HL-60/S4 treated with retinoic acid at 250 ng/mL for 4 days and 3 days (cell line): ENCODE results near the gene PCCB.
"Not testable (repeated sequence)": the region's sequence is repeated elsewhere in the genome, so short reads cannot be mapped to it uniquely, and the experiment has no call there.

ENCODE experiments used
- in situ Hi-C: fragments of 300-500 bp; cut with MboI; formaldehyde crosslinking; loops from 2 replicates; pipeline ENCODE4 v1.7.0; 2022; ENCODE audit warnings: low sequenced_read_pairs

The PCCB gene

DNA sequence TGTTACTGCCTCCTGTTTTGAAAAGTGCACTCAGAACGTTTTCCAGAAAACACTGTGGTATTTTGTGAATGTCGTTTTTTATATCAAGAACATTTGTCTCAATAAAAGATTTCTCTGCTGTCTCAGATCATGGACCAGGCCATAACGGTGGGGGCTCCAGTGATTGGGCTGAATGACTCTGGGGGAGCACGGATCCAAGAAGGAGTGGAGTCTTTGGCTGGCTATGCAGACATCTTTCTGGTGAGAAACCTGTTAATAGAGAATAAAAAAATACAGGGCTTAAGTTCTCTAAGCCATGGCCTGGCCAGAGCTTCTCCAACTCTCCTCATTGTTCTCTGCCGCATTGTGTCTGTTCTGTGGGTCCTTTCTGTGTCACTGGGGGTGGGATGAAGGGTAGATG is 11.7 kb downstream of the PCCB start:
- in situ Hi-C loops, result no loop called here

DNA sequence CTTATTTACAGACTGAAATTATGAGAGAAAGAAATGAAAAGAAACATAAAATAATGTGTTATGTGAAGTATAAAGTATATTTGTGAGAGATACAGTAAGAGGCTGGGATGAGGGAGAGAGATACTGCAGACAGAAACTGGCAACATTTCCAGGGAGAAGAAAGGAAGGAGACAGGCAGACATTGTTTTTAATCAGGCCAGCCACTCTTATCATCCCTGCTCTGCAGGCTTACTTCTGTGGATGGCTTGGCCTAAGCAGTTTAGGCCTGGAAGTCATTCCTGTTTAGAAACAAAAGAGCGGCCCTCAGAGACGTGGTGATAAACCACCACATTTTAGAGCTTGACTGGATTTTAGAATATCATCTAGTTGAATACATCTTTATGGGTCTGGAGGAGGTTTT is 12.4 kb downstream of the PCCB start:
- in situ Hi-C loops, result no loop called here

DNA sequence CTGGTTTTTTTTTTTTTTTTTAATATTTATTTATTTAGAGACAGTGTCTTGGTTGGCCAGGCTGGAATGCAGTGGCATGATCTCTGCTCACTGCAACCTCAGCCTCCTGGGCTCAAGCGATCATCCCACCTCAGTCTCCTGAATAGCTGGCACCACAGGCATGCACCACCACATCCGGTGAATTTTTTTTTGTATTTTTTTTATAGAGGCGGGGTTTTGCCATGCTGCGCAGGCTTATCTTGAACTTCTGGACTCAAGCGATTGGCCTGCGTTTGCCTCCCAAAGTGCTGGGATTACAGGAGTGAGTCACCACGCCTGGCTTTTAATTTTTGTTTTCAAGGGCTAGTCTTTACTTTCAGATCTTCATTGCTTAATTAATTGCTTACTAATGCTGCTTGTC is 13.1 kb downstream of the PCCB start:
- in situ Hi-C loops, result no loop called here

DNA sequence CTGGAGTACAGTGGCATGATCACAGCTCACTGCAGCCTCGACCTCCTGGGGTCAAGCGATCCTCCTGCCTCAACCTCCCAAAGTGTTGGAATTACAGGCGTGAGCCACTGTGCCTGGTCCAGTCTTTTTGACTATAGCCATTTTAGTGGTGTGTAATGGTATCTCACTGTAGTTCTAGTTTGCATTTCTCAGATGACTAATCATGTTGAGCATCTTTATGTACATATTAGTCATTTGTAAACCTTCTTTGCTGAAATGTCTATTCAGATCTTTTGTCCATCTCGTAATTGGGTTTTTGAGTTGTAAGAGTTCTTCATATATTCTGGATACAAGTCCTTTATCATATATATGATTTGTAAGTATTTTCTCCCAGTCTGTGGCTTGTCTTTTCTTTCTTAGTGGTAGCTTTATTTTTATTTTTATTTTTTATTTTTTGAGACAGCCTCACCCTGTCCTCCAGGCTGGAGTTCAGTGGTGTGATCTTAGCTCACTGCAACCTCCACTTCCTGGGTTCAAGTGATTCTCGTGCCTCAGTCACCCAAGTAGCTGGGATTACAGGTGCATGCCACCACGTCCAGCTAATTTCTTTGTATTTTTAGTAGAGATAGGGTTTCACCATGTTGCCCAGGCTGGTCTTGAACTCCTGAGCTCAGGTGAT is 16.5 kb downstream of the PCCB start:
- in situ Hi-C loops, result not testable (repeated sequence)

DNA sequence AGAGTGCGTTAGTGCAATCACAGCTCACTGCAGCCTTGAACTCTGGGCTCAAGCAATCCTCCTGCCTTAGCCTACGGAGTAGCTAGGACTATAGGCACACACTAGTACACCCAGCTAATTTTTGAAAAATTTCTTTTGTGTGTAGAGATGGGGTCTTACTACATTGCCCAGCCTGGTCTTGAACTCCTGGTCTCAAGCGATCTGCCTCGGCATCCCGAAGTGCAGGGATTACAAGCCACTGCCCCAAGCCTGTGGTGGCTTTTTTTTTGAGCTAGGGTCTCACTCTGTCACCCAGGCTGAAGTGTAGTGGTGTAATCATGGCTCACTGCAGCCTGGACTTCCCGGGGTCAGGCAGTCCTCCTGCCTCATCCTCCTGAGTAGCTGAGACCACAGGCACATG is 17.1 kb downstream of the PCCB start:
- in situ Hi-C loops, result no loop called here

DNA sequence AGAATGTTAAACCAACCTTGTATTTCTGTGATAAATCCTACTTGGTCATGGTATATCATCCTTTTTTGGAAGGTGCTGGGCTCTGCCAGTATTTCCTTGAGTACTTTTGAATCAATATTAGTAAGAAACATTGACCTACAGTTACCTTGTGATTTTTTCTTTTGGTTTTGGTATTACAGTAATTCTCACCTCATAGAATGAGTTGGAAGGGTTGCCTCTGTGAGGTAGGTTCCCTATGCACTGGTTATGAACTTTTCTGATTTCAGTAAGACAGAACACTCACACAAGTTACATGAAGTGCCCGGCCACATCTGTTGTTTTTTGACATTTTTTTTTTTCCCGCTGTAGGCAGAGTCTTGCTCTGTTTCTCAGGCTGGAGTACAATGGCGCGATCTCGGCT is 20.0 kb downstream of the PCCB start:
- in situ Hi-C loops, result no loop called here

DNA sequence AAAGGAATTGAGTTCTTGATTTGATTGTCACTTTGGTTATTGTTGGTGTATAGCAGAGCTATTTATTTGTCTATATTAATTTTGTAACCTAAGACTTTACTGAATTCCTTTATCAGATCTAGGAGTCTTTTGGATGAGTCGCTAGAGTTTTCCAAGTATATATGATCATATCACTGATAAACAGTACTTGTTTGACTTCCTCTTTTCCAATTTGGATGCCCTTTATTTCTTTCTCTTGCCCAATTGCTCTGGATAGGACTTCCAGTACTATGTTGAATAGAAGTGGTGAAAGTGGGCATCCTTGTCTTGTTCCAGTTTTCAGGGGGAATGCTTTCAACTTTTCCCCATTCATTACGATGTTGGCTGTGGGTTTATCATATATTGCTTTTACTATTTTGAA is 21.5 kb downstream of the PCCB start:
- in situ Hi-C loops, result not testable (repeated sequence)

DNA sequence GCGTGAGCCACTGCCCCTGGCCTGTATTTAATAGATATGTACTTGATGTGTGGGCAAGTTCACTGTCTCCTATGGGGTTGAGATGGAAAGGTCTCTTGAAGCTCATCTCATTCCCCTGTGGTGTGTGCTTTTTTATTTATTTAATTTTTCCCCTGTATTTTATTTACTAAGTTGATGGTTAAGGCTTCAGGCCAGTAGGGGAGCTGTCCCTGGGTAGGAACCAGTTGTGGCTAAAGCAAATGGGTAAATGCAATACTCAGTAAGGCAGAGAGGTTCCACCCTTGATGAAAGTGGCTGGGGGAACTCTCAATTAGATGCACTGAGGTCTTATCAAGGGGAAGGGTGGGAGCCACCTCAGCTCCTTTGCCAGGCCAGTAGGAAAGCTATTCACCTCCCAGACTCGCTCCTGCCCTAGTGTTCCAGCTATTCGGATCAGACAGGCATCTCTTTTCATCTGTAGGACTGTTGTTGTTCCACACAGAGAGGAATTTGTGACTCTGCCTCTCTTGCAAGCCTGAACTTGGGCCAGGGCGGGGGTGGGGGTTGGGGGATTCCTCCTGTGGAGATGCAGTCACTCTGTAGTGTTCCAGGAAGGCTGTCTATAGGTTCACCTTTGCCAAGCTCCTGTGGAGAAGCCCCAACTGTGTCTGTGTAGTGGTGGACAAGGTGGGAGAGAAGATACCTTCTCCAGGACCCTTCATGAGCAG is 26.1 kb downstream of the PCCB start:
- in situ Hi-C loops, result no loop called here

DNA sequence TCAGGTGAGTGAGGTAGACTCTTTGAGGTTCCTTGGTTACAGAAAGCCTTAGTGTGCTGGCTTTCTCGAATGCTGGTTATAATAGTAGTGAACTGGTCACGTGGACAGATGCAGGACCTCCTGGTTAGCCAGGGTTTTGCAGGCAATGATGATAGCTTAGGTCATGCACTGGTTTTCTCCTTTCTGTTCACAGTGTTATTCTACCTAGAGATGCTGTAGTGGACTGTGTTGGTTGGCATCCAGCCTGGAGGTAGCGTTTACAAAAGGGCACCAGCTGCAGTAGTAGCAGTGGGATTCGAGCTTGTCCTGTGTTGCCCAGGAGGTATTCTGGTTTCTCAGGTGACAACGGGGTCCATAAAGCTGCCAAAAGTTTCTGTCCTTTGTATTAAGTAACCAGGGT is 27.0 kb downstream of the PCCB start:
- in situ Hi-C loops, result no loop called here

DNA sequence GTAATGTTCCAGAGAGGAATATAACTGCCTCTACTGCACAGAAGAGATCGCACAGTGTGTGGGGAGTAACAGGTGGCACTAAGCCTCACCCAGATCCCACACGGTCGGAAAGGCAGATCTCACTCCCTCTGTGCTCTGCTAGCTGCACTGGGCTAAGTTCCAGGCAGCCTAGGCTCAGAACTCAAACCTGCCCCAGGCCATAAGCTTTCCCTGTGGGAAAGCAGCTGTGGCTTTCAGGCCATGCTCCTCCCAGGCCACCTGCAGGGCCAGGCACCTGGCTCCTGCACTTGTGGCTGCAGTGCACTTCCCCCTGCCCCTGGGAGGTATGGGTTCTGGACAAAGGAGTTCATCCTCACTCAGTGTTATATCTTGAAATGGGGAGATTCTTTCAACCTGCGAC is 27.5 kb downstream of the PCCB start:
- in situ Hi-C loops, result no loop called here

DNA sequence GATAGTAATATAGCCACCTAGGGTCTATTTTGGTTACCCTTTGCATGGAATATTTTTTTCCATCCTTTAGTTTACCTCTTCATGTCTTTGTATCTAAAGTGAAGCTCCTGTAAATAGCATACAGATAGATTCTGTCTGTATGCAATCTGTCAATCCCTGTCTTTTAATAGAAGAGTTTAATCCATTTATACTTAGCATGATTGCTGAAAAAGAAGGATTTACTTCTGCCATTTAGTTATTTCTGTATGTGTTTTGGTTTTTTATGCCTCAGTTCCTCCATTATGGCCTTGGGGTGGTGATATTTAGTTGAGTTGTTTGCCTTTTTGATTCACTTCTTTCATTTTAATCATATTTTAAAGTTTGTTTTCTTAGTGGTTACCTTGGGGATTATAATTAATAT is 29.0 kb downstream of the PCCB start:
- in situ Hi-C loops, result no loop called here

DNA sequence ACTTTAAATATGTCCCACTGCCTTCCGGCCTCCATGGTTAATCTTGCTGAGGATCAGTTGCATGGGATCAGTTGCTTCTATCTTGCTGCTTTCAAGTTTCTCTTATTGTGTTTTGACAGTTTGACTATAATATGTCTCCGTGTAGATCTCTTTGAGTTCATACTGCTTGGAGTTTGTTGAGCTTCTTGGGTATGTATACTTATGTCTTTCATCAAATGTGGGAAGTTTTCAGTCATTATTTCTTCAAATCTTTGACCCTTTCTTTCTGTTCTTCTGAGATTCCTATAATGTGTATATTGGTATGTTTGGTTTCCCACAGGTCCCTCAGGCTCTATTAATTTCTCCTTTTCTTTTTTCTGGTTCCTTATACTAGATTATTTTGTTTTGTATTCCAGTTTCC is 30.8 kb downstream of the PCCB start:
- in situ Hi-C loops, result no loop called here

DNA sequence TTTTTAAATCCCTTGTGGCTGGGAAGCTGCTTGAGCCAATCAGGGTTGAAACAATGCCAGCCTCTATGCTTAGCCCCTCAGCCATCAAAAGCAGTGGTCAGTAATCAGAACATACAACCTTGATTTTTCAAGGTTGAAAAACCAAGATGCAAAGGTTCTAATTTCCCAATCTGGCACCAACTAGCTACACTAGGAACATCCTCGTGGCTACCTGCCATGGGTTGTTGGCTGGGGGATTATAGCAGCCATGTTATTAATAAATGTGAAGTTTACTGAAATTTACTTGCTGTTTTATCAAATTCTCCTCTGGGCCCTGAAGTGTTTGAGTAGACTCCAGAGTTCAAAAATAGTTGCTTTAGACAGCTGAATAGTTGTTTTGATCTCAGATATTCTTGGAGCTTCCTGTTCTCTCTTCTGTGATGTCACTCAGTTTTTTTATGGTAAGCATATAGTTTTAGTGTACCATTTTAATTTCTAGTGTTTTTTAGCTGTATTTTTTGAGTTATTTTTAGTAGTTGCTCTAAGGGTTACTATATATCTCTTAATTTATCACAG is 31.9 kb downstream of the PCCB start:
- in situ Hi-C loops, result no loop called here

DNA sequence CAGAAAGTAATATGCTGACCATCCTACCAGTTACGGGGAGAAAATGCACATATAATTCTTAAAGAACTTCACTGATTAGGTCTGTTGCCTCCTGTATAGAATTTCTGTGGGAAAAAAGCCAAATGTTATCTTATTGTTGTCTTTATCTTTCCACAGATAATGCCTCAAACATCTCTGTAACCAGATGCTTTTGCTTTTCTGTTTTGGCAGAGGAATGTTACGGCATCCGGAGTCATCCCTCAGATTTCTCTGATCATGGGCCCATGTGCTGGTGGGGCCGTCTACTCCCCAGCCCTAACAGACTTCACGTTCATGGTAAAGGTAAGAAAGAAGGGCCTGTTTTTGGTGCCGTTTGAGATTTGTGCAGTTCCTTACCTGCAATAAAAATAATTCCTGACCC is 33.5 kb downstream of the PCCB start:
- in situ Hi-C loops, result no loop called here

DNA sequence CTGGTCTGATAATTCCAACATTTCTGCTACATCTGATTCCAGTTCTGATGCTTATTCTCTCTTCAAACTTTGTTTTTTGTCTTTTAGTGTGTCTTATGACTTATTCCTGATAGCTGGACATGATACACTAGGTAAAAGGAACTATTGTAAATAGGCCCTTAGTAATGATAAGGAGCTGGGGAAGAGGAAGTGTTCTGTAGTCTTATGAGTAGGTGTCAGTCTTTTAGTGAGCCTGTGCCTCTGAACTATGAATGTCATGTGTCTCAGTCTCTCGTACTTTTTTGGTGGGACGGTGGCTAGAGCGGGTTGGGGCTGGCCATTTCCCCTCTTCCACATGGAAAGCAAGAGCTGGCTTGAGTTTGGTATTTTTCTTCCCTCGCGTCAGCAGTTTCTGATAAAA is 41.2 kb downstream of the PCCB start:
- in situ Hi-C loops, result no loop called here

DNA sequence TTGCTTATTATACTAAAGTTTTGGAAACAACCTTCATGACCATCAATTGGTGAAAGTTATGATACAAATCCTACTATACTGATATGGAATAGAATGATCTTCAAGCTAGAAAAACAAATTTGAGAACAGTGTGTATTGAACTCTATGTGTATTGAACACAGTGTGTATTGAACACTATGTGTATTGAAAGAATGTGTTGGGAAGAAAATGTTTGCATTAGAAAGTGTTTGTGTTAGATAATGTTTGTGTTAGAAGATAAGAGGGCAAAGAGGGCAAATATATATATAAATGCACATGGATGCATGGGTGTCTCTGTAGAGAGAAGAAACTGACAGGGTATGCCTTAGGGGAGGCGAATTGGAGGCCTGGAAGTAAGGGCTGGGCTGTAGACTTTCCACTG is 42.4 kb downstream of the PCCB start:
- in situ Hi-C loops, result no loop called here

DNA sequence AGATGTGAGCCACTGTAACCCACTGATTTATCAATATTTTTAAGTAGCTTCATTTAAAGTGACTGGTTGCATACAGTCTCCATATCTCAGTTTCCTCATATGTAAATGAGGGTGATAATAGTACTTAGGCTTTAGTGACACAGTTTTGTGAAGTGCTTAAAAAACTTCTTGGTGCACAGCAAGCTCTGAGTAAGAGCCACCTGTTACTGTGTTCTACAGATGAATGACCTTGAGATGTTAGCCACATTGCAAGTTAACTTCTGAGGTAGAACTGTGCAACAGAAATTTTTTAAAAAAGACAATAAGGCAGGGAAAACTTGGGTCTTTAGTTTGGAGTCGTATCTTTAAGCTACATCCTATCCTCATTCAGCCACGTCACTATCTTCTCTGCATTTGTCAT is 43.1 kb downstream of the PCCB start:
- in situ Hi-C loops, result no loop called here

DNA sequence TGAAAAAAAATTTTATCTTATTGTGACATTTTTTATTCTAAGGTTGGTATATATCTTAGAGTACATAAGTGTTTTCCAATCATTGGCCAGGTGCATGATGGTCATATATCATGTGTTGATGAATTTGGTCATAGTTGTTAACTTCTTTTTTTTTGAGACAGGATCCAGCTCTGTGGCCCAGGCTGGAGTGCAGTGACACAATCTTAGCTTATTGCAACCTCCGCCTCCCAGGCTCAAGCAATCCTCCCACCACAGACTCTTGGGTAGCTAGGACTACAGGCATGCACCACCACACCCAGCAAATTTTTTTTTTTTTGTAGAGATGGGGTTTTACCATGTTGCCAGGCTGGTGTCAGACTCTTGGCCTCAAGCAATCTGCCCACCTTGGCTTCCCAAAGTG is 44.0 kb downstream of the PCCB start:
- in situ Hi-C loops, result no loop called here

DNA sequence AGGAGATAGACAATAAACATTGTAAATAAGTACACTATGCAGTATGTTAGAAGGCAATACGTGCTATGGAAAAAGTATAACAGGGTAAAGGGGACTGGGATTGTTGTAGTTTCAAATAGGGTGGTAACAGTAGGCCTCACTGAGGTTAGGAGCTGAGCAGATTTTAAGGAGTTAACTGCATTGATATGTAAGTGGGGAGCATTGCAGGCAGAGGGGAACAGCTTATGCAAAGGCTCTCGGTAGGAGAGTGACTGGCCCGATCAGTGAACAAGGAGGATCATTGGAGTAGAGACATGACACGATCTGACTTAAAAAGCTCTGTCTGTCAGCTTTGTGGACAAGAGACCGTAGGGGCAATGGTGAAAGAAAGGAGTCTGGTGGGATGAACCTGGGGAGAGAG is 46.8 kb downstream of the PCCB start:
- in situ Hi-C loops, result no loop called here

DNA sequence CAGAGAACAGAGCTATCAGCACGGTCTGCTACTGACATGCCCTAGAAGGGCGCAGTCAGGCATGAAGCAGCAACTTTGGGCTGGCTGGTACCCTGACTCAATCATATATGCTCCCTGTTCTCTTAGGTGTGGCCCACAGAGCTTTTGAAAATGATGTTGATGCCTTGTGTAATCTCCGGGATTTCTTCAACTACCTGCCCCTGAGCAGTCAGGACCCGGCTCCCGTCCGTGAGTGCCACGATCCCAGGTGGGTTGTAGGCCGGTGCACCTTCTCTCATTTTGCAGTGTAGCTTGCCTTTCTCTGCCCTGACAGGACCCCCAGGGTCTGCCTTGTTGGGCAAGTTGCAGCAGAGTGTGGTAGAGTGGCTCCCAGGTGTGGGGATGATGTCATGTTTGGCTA is 47.7 kb downstream of the PCCB start:
- in situ Hi-C loops, result no loop called here

DNA sequence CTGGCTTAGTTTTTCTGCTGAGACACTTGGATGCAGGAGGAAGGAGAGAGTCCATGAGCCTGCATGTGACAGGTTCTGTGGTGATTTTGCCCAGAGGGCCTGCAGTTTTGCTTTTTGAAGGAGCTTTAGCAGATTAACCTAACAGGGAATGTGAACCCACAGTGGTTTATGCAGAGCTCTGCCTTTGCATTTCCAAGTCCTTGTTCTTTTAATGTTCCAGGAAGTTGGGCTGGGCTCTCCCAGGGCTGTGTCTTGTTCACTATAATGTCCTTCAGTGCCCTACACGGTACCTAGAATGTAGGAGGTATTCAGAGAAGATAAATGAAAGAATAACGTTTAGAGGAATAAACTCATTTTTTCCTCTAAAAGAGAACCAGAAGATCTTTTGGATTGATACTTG is 50.3 kb downstream of the PCCB start:
- in situ Hi-C loops, result loop anchor here (25.0 kb wide), 1 partner anchor 712 kb away; no protein-coding TSS in a partner anchor

DNA sequence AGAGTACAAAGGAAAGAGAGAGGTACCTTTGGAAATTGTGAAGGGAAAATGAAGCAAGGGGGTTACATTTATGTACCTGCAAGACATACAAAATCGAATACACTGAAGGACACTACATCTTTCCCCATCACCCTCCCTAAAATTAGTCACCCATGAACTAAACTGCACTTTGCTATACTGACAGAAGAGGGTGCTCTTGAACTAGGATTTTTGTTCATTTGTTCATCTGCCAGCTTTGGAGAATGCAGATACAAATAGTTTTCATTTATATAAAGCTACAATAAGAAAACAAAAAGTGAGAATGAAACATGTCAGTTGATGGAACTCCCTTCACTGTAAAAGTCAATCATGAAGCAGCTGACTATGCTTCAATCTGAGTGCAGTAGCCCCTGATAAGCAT is 55.7 kb downstream of the PCCB start:
- in situ Hi-C loops, result loop anchor here (25.0 kb wide), 1 partner anchor 706 kb away; no protein-coding TSS in a partner anchor
